ENCODE results near the gene PTPN22. TPM values are rescaled to one million over a fixed set of nuclear protein-coding genes. Genes with fewer than 3 reads are reported as not detected.
A peak's percentile ranks its signal among the peaks of the same experiment; 100 is the strongest.

PTPN22 gene
- total and polyA plus RNA-seq, 9 of the 15 experiments (the other 6 are each of a cell fraction or from before 2014, with no cell fraction given), result 0.45 to 4.6 (median 1.1) TPM

DNA sequence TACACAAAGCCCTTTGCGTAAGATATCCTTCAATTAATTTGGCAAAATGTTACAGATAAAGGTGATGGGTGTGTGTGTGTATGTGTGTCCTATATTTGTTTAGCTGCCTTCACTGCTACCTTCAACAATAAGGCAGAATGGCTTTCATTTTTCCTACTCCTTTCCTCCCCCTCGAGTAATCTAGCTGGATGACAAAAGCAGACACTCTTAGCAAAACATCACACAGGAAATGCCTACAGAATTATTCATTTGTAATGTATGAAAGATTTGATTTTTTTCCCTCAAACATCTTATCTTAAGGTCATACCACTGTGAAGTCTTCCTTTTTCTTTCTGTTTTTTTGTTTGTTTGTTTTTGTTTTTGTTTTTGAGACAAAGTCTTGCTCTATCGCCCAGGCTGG, 10.6 kb downstream of the PTPN22 start:
- H3K9ac ChIP-seq (ENCODE audit: insufficient read depth in 1 of 2, low read depth in 2 of 2, low read length in 2 of 2), result no peak overlapping the region
- no peaks in the 10 kb centered on the region for H4K20me1 ChIP-seq (replicated peaks; ENCODE audit: control insufficient read depth, insufficient read depth, low read length)
- no peak overlapping the region for H3K27ac ChIP-seq (ENCODE audit: extremely low read depth, low read depth, low read length)
- no peaks in the 10 kb centered on the region for H3K27me3 ChIP-seq (ENCODE audit: control insufficient read depth in 2 of 2, insufficient read depth in 2 of 2, low read length in 2 of 2)
- CTCF ChIA-PET (ENCODE audit: low intra/inter-chr PET ratio), result no interaction called here
- no peaks in the 10 kb centered on the region for H3K79me2 ChIP-seq (ENCODE audit: control insufficient read depth, insufficient read depth, low read length)
- H3K36me3 ChIP-seq (ENCODE audit: control insufficient read depth, insufficient read depth, low read length), result no peaks in the 10 kb centered on the region
- WGBS (ENCODE audit: insufficient coverage, low coverage, missing lambda C conversion rate), result 50% methylated on average over 3 of the region's 3 CpGs
- H2AFZ ChIP-seq (ENCODE audit: low read depth, low read length), result peak overlapping the region; percentile 25
- no peak for ATAC-seq
- POLR2A ChIA-PET, result interaction anchor here (0.7 to 1.7 kb wide), 6 partner anchors 8 to 44 kb away, joined by 3 to 7 read pairs (median 4); no protein-coding TSS in a partner anchor
- H3K4me1 ChIP-seq (replicated peaks in 1 of 2; ENCODE audit: control insufficient read depth in 2 of 2, insufficient read depth in 2 of 2, low read length in 2 of 2), result peaks cover 4 to 13% of the 10 kb centered on the region in 2 experiments; a peak in 3 of 5 replicates
- in situ Hi-C loops (cut with MboI) (no loop called here), intact Hi-C loops (cut with micrococcal nuclease) (no loop called here)
- no peak for DNase-seq (ENCODE audit: extremely low read depth in 1 of 4, low spot score in 3 of 4)
- H3K9me1 ChIP-seq (ENCODE audit: control insufficient read depth, insufficient read depth, low read length), result no peaks in the 10 kb centered on the region
- H3K4me2 ChIP-seq (ENCODE audit: insufficient read depth, low read length), result no peak overlapping the region
- FAIRE-seq, result no peak
- no peak overlapping the region for H3K4me3 ChIP-seq
- BruUV-seq (replicated peaks), result no TSS peak
- H3K9me3 ChIP-seq (replicated peaks; ENCODE audit: control insufficient read depth, insufficient read depth, low read depth, low read length), result no peaks in the 10 kb centered on the region
- TF ChIP-seq ZNF217 (CRISPR knock-in tag; IDR thresholded peaks at IDR 0.05) (no peak), ZC3H8 (IDR thresholded peaks at IDR 0.05) (no peak), ZEB2 (IDR thresholded peaks at IDR 0.05) (no peak), TAF7 (tag; IDR thresholded peaks at IDR 0.05) (no peak), PHF21A (IDR thresholded peaks at IDR 0.05; ENCODE audit: borderline replicate concordance, low read depth) (no peak), SREBF1 (IDR thresholded peaks at IDR 0.05; ENCODE audit: borderline replicate concordance, low read depth, low read length) (no peak), STAG1 (CRISPR knock-in tag; IDR thresholded peaks at IDR 0.05; ENCODE audit: borderline replicate concordance) (no peak), ZNF12 (CRISPR knock-in tag; IDR thresholded peaks at IDR 0.05) (no peak), HDGF (IDR thresholded peaks at IDR 0.05) (no peak), TCF7 (IDR thresholded peaks at IDR 0.05; ENCODE audit: borderline replicate concordance) (no peak), ZNF224 (CRISPR knock-in tag; IDR thresholded peaks at IDR 0.05) (no peak)
- TF ChIP-seq, protein P1, sequence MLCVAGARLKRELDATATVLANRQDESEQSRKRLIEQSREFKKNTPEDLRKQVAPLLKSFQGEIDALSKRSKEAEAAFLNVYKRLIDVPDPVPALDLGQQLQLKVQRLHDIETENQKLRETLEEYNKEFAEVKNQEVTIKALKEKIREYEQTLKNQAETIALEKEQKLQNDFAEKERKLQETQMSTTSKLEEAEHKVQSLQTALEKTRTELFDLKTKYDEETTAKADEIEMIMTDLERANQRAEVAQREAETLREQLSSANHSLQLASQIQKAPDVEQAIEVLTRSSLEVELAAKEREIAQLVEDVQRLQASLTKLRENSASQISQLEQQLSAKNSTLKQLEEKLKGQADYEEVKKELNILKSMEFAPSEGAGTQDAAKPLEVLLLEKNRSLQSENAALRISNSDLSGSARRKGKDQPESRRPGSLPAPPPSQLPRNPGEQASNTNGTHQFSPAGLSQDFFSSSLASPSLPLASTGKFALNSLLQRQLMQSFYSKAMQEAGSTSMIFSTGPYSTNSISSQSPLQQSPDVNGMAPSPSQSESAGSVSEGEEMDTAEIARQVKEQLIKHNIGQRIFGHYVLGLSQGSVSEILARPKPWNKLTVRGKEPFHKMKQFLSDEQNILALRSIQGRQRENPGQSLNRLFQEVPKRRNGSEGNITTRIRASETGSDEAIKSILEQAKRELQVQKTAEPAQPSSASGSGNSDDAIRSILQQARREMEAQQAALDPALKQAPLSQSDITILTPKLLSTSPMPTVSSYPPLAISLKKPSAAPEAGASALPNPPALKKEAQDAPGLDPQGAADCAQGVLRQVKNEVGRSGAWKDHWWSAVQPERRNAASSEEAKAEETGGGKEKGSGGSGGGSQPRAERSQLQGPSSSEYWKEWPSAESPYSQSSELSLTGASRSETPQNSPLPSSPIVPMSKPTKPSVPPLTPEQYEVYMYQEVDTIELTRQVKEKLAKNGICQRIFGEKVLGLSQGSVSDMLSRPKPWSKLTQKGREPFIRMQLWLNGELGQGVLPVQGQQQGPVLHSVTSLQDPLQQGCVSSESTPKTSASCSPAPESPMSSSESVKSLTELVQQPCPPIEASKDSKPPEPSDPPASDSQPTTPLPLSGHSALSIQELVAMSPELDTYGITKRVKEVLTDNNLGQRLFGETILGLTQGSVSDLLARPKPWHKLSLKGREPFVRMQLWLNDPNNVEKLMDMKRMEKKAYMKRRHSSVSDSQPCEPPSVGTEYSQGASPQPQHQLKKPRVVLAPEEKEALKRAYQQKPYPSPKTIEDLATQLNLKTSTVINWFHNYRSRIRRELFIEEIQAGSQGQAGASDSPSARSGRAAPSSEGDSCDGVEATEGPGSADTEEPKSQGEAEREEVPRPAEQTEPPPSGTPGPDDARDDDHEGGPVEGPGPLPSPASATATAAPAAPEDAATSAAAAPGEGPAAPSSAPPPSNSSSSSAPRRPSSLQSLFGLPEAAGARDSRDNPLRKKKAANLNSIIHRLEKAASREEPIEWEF (CRISPR knock-in tag; IDR thresholded peaks at IDR 0.05), result no peak
- TF ChIP-seq, protein P2, sequence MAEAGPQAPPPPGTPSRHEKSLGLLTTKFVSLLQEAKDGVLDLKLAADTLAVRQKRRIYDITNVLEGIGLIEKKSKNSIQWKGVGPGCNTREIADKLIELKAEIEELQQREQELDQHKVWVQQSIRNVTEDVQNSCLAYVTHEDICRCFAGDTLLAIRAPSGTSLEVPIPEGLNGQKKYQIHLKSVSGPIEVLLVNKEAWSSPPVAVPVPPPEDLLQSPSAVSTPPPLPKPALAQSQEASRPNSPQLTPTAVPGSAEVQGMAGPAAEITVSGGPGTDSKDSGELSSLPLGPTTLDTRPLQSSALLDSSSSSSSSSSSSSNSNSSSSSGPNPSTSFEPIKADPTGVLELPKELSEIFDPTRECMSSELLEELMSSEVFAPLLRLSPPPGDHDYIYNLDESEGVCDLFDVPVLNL (CRISPR knock-in tag; IDR thresholded peaks at IDR 0.05; ENCODE audit: low read depth), result no peak
- TF ChIP-seq, protein P3, sequence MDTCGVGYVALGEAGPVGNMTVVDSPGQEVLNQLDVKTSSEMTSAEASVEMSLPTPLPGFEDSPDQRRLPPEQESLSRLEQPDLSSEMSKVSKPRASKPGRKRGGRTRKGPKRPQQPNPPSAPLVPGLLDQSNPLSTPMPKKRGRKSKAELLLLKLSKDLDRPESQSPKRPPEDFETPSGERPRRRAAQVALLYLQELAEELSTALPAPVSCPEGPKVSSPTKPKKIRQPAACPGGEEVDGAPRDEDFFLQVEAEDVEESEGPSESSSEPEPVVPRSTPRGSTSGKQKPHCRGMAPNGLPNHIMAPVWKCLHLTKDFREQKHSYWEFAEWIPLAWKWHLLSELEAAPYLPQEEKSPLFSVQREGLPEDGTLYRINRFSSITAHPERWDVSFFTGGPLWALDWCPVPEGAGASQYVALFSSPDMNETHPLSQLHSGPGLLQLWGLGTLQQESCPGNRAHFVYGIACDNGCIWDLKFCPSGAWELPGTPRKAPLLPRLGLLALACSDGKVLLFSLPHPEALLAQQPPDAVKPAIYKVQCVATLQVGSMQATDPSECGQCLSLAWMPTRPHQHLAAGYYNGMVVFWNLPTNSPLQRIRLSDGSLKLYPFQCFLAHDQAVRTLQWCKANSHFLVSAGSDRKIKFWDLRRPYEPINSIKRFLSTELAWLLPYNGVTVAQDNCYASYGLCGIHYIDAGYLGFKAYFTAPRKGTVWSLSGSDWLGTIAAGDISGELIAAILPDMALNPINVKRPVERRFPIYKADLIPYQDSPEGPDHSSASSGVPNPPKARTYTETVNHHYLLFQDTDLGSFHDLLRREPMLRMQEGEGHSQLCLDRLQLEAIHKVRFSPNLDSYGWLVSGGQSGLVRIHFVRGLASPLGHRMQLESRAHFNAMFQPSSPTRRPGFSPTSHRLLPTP (IDR thresholded peaks at IDR 0.05; ENCODE audit: borderline replicate concordance, extremely low read depth, insufficient read length), result no peak
- TF ChIP-seq, protein P4, sequence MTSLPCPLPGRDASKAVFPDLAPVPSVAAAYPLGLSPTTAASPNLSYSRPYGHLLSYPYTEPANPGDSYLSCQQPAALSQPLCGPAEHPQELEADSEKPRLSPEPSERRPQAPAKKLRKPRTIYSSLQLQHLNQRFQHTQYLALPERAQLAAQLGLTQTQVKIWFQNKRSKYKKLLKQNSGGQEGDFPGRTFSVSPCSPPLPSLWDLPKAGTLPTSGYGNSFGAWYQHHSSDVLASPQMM (CRISPR knock-in tag; IDR thresholded peaks at IDR 0.05), result no peak

Data from K562 (cell line).